ENCODE data around the gene OR52J3. TPM values are rescaled to one million over a fixed set of nuclear protein-coding genes. Genes with fewer than 3 reads are reported as not detected.
A peak's percentile ranks its signal among the peaks of the same experiment; 100 is the strongest.

The OR52J3 gene
- total RNA-seq, 1 experiment from 2014 or later: not detected

GRCh38 chr11:5092821-5093585, 46.7 kb downstream of the OR52J3 start:
- peak; percentile 60 for DNase-seq (ENCODE audit: low read depth)

- no peak for DNase-seq (ENCODE audit: low read depth)
Measured at GRCh38 chr11:5096011-5096410, 49.7 kb downstream of the OR52J3 start.

Other genes with a start within 250 kb of the OR52J3 start
- gene OR52R1, start 242.1 kb upstream of the OR52J3 start, total RNA-seq (2014; rRNA removed; shearing (Covaris generic)): not detected in 2 replicates
- gene OR51F2, start 225.2 kb upstream of the OR52J3 start, total RNA-seq (2014; rRNA removed; shearing (Covaris generic)): not detected in 2 replicates
- not detected in 2 replicates for gene OR51S1, start 197.3 kb upstream of the OR52J3 start, total RNA-seq (2014; rRNA removed; shearing (Covaris generic))
- not detected in 2 replicates for gene OR51T1, start 164.6 kb upstream of the OR52J3 start, total RNA-seq (2014; rRNA removed; shearing (Covaris generic))
- gene OR51A7, start 142.7 kb upstream of the OR52J3 start, total RNA-seq (2014; rRNA removed; shearing (Covaris generic)): not detected in 2 replicates
- not detected in 2 replicates for gene OR51G2, start 127.2 kb upstream of the OR52J3 start, total RNA-seq (2014; rRNA removed; shearing (Covaris generic))
- not detected in 2 replicates for gene OR51G1, start 122.2 kb upstream of the OR52J3 start, total RNA-seq (2014; rRNA removed; shearing (Covaris generic))
- gene OR51A4, start 98.9 kb upstream of the OR52J3 start, total RNA-seq (2014; rRNA removed; shearing (Covaris generic)): not detected in 2 replicates
- not detected in 2 replicates for gene OR51A2, start 90.8 kb upstream of the OR52J3 start, total RNA-seq (2014; rRNA removed; shearing (Covaris generic))
- gene OR51L1, start 51.7 kb upstream of the OR52J3 start, total RNA-seq (2014; rRNA removed; shearing (Covaris generic)): not detected in 2 replicates
- not detected in 2 replicates for gene OR52E2, start 13.1 kb downstream of the OR52J3 start, total RNA-seq (2014; rRNA removed; shearing (Covaris generic))
- not detected in 2 replicates for gene OR52E1, start 23.0 kb downstream of the OR52J3 start, total RNA-seq (2014; rRNA removed; shearing (Covaris generic))
- not detected in 2 replicates for gene OR52A5, start 91.8 kb downstream of the OR52J3 start, total RNA-seq (2014; rRNA removed; shearing (Covaris generic))
- not detected in 2 replicates for gene OR52A1, start 108.2 kb downstream of the OR52J3 start, total RNA-seq (2014; rRNA removed; shearing (Covaris generic))
- not detected in 2 replicates for gene OR51V1, start 154.2 kb downstream of the OR52J3 start, total RNA-seq (2014; rRNA removed; shearing (Covaris generic))
- not detected in 2 replicates for gene HBB, start 180.5 kb downstream of the OR52J3 start, total RNA-seq (2014; rRNA removed; shearing (Covaris generic))
- gene HBD, start 188.0 kb downstream of the OR52J3 start, total RNA-seq (2014; rRNA removed; shearing (Covaris generic)): not detected in 2 replicates
- gene HBG1, start 203.3 kb downstream of the OR52J3 start, total RNA-seq (2014; rRNA removed; shearing (Covaris generic)): not detected in 2 replicates
- gene HBG2, start 208.3 kb downstream of the OR52J3 start, total RNA-seq (2014; rRNA removed; shearing (Covaris generic)): 1.3 TPM in 1 of 2 replicates, not detected in the other
- 4.6 and 6.4 TPM in 2 replicates for gene HBE1, start 223.4 kb downstream of the OR52J3 start, total RNA-seq (2014; rRNA removed; shearing (Covaris generic))

Data from RPMI7951 (cell line).